IMR-90 (cell line): ENCODE results near the gene GRID1. TPM values are rescaled to one million over a fixed set of nuclear protein-coding genes. Genes with fewer than 3 reads are reported as not detected.

Source experiments
- ATAC-seq: fragments of 200-7000 bp; cut with Tn5 transposase; 2 replicates; pipeline ENCODE4 v1.9.1; 2020; ENCODE audit warnings: low read depth, mild to moderate bottlenecking, moderate library complexity
- BruUV-seq: library from RNA; stranded (reverse); fragments of 400-500 nt; replicated peaks from 2 replicates; lab custom pipeline; 2021; lab: Mats Ljungman, UMichigan
- CTCF ChIA-PET: fragments of 300-600 bp; formaldehyde crosslinking; extraction: SDS; loops from one replicate; lab custom pipeline; 2021; ENCODE audit warnings: antibody characterized with exemption; lab: Yijun Ruan, JAX
- POLR2A ChIA-PET: fragments of 300-600 bp; sonication (Branson Sonifier 250); formaldehyde crosslinking; loops from one replicate; lab custom pipeline; 2022; ENCODE audit warnings: antibody characterized with exemption; ENCODE audit not compliant: unreplicated experiment; lab: Charles Lee
- DNase-seq: peaks from one replicate; pipeline ENCODE4 v3.0.0; 2013
- H2AFZ ChIP-seq: replicated peaks from 2 replicates; pipeline ENCODE3; 2013; ENCODE audit warnings: low read length, mild to moderate bottlenecking; ENCODE audit not compliant: poor library complexity
- H2AK5ac ChIP-seq: 2 replicates; pipeline ENCODE4 v1.6.1; 2013; ENCODE audit warnings: low read depth, low read length, inconsistent platforms
- H2AK9ac ChIP-seq: replicated peaks from 2 replicates; pipeline ENCODE3; 2013; ENCODE audit warnings: mild to moderate bottlenecking, low read depth, low read length, moderate library complexity; ENCODE audit not compliant: poor library complexity
- H2BK120ac ChIP-seq: 2 replicates; pipeline ENCODE4 v1.6.1; 2013; ENCODE audit warnings: low read depth, low read length, inconsistent platforms
- H2BK15ac ChIP-seq: 3 replicates; pipeline ENCODE4 v1.6.1; 2013; ENCODE audit warnings: low read depth, low read length, inconsistent platforms
- H2BK20ac ChIP-seq: 2 replicates; pipeline ENCODE4 v1.6.1; 2013; ENCODE audit warnings: low read depth, mild to moderate bottlenecking, inconsistent platforms, low read length, moderate library complexity
- H2BK5ac ChIP-seq: 2 replicates; pipeline ENCODE4 v1.6.1; 2013; ENCODE audit warnings: mild to moderate bottlenecking, low read depth, low read length, inconsistent platforms; ENCODE audit not compliant: poor library complexity, severe bottlenecking
- H3K14ac ChIP-seq: replicated peaks from 2 replicates; pipeline ENCODE4 v1.6.1; 2013; ENCODE audit warnings: low read depth, low read length, inconsistent platforms
- H3K18ac ChIP-seq: 2 replicates; pipeline ENCODE4 v1.6.1; 2013; ENCODE audit warnings: low read depth, low read length, control low read depth
- H3K23ac ChIP-seq: 2 replicates; pipeline ENCODE4 v1.6.1; 2013; ENCODE audit warnings: low read depth, low read length, inconsistent platforms
- H3K27ac ChIP-seq: 2 replicates; pipeline ENCODE4 v1.5.1; 2013; ENCODE audit warnings: mild to moderate bottlenecking, control low read depth, low read length; ENCODE audit not compliant: insufficient read depth
- H3K27me3 ChIP-seq: 2 replicates; pipeline ENCODE4 v1.6.1; 2013; ENCODE audit warnings: low read length; ENCODE audit not compliant: control insufficient read depth, insufficient read depth
- H3K36me3 ChIP-seq: 2 replicates; pipeline ENCODE4 v1.6.1; 2013; ENCODE audit warnings: low read length, mixed read lengths; ENCODE audit not compliant: control insufficient read depth, insufficient read depth
- H3K4ac ChIP-seq: 2 replicates; pipeline ENCODE4 v1.6.1; 2013; ENCODE audit warnings: low read depth, low read length, inconsistent platforms
- H3K4me1 ChIP-seq: 2 replicates; pipeline ENCODE4 v1.6.1; 2013; ENCODE audit warnings: low read length, mixed read lengths; ENCODE audit not compliant: control insufficient read depth, insufficient read depth
- H3K4me2 ChIP-seq: 2 replicates; pipeline ENCODE4 v1.6.1; 2013; ENCODE audit warnings: low read depth, mild to moderate bottlenecking, control low read depth, low read length, moderate library complexity
- H3K4me3 ChIP-seq: 2 replicates; pipeline ENCODE4 v1.5.1; 2013; ENCODE audit warnings: low read depth, mild to moderate bottlenecking, control low read depth, low read length, moderate library complexity; ENCODE audit not compliant: insufficient read depth
- H3K56ac ChIP-seq: 2 replicates; pipeline ENCODE4 v1.6.1; 2013; ENCODE audit warnings: low read length, inconsistent platforms; ENCODE audit not compliant: insufficient read depth; ENCODE audit errors: extremely low read depth
- H3K79me1 ChIP-seq, 2 experiments: 2 replicates each; pipeline ENCODE4 v1.6.1; 2013; ENCODE audit warnings: low read length in 2 of 2, inconsistent platforms in 1 of 2, low read depth in 1 of 2
- H3K9ac ChIP-seq: 2 replicates; pipeline ENCODE4 v1.6.1; 2013; ENCODE audit warnings: low read depth, low read length, control low read depth
- H3K9me1 ChIP-seq: 2 replicates; pipeline ENCODE4 v1.6.1; 2013; ENCODE audit warnings: low read length, inconsistent platforms; ENCODE audit not compliant: insufficient read depth
- H3K9me3 ChIP-seq: 2 replicates; pipeline ENCODE4 v1.6.1; 2013; ENCODE audit warnings: low read length; ENCODE audit not compliant: control insufficient read depth, insufficient read depth
- H4K20me1 ChIP-seq: 2 replicates; pipeline ENCODE4 v1.6.1; 2013; ENCODE audit warnings: low read length, inconsistent platforms; ENCODE audit not compliant: insufficient read depth
- H4K5ac ChIP-seq: 2 replicates; pipeline ENCODE4 v1.6.1; 2013; ENCODE audit warnings: mild to moderate bottlenecking, low read depth, low read length, control low read depth
- H4K8ac ChIP-seq, 2 experiments: 2 replicates each; pipeline ENCODE4 v1.6.1; 2013; ENCODE audit warnings: low read depth in 2 of 2, low read length in 2 of 2, control low read depth in 1 of 2, inconsistent platforms in 1 of 2
- H4K91ac ChIP-seq: 2 replicates; pipeline ENCODE4 v1.6.1; 2013; ENCODE audit warnings: low read depth, low read length, inconsistent platforms; ENCODE audit not compliant: insufficient read depth
- BHLHE40 ChIP-seq: fragments of 150-350 bp; IDR thresholded peaks from 2 replicates; pipeline ENCODE4 v1.6.1; 2016; ENCODE audit warnings: mild to moderate bottlenecking, low read depth, low read length
- CHD1 ChIP-seq: IDR thresholded peaks from 2 replicates; pipeline ENCODE4 v1.6.1; 2012; ENCODE audit warnings: low read depth, low read length, improper control_type of control experiment
- MAFK ChIP-seq: IDR thresholded peaks from 2 replicates; pipeline ENCODE4 v1.6.1; 2012; ENCODE audit warnings: low read depth, low read length, improper control_type of control experiment
- MAZ ChIP-seq: IDR thresholded peaks from 2 replicates; pipeline ENCODE4 v1.6.1; 2012; ENCODE audit warnings: low read depth, mild to moderate bottlenecking, low read length, improper control_type of control experiment, moderate library complexity, borderline replicate concordance
- MXI1 ChIP-seq: IDR thresholded peaks from 2 replicates; pipeline ENCODE4 v1.6.1; 2012; ENCODE audit warnings: low read depth, mild to moderate bottlenecking, low read length, moderate library complexity, borderline replicate concordance
- NFE2L2 ChIP-seq: fragments of 150-350 bp; IDR thresholded peaks from 2 replicates; pipeline ENCODE4 v1.6.1; 2016; ENCODE audit warnings: low read depth, mild to moderate bottlenecking, low read length
- POLR2A ChIP-seq: IDR thresholded peaks from 2 replicates; pipeline ENCODE4 v1.6.1; 2012; ENCODE audit warnings: mild to moderate bottlenecking, low read depth, low read length
- RCOR1 ChIP-seq: IDR thresholded peaks from 2 replicates; pipeline ENCODE4 v1.6.1; 2012; ENCODE audit warnings: mild to moderate bottlenecking, low read length, improper control_type of control experiment; ENCODE audit not compliant: insufficient replicate concordance
- RFX5 ChIP-seq: IDR thresholded peaks from 2 replicates; pipeline ENCODE4 v1.8.0; 2012; ENCODE audit warnings: low read depth, mild to moderate bottlenecking, low read length, moderate library complexity
- WGBS, 2 experiments: methylation state at CpG; one replicate each; pipeline versions ENCODE4 v1.1.5 to v1.1.7; 2013; ENCODE audit warnings: missing lambda C conversion rate in 2 of 2; ENCODE audit not compliant: insufficient read length in 1 of 2; ENCODE audit errors: extremely low coverage in 2 of 2; 5-methylcytosine and 5-hydroxymethylcytosine counted together
- dilution Hi-C: fragments of 300-500 bp; cut with HindIII; formaldehyde crosslinking; loops from one replicate; pipeline ENCODE4 v1.14.3; 2018; ENCODE audit warnings: low sequenced_read_pairs; ENCODE audit not compliant: unreplicated experiment
- in situ Hi-C: fragments of 300-500 bp; cut with MboI; formaldehyde crosslinking; loops from 3 replicates; pipeline ENCODE4 v1.14.3; 2019; ENCODE audit warnings: low sequenced_read_pairs, inconsistent platforms, mixed read lengths
- intact Hi-C: fragments of 100-400 bp; cut with micrococcal nuclease; formaldehyde crosslinking; loops from 2 replicates; pipeline ENCODE4 v1.10.0; 2022
- polyA plus RNA-seq, 3 experiments: library from polyadenylated mRNA; depleted of rRNA; stranded (reverse); fragments of >200 nt; gene quantifications; 2 replicates each; pipeline ENCODE4 v1.2.3, GENCODE V29; 2012; ENCODE audit warnings: low replicate concordance in 1 of 3
- total RNA-seq: library from RNA; depleted of rRNA; stranded (reverse); fragments of >200 nt; gene quantifications from 2 replicates; pipeline ENCODE4 v1.2.3, GENCODE V29; 2012
- TF ChIP-seq, protein P1 (sequence below): conservative IDR thresholded peaks from 2 replicates; pipeline ENCODE4 v1.5.1; 2012; ENCODE audit warnings: mild to moderate bottlenecking, low read depth, low read length, improper control_type of control experiment
- TF ChIP-seq, protein P2 (sequence below): fragments of 150-350 bp; IDR thresholded peaks from 2 replicates; pipeline ENCODE4 v1.6.1; 2017; ENCODE audit warnings: mild to moderate bottlenecking, antibody characterized with exemption, low read length, low read depth
- TF ChIP-seq, protein P3 (sequence below): fragments of 150-350 bp; IDR thresholded peaks from 2 replicates; pipeline ENCODE4 v1.6.1; 2016; ENCODE audit warnings: low read depth, mild to moderate bottlenecking, low read length, moderate library complexity, borderline replicate concordance

The GRID1 gene
- total and polyA plus RNA-seq, 2 of the 4 experiments (the other 2 are of a cell fraction): not detected

DNA sequence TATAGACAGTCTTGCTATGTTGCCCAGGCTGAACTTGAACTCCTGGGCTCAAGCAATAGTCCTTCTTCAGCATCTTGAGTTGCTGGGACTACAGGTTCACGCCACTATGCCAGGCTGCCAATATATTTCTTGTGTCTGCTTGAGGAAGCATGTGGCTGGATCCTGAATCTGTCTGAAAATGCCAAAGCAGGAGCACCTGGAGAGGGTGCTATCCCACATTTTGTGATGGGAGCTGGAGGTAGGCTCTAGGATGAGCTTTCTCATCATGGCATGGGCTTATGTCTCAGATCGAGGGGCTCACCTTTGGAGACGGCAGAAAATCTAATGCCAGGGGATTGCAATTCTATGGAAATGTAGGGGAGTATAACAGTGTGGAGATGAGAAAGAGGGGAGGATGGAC lies 744.2 kb downstream of the GRID1 start:
- Histone ChIP-seq H3K36me3 (no peaks in the 10 kb centered on the region), H3K14ac (no peak overlapping the region)
- in situ Hi-C loops: no loop called here

More for the DNA sequence above, 744.2 kb downstream of the GRID1 start:
- no peak overlapping the region for H2AK9ac ChIP-seq
- WGBS, 2 experiments: no CpG with 5 or more reads among the region's 3 CpGs
- TF ChIP-seq, protein P1, sequence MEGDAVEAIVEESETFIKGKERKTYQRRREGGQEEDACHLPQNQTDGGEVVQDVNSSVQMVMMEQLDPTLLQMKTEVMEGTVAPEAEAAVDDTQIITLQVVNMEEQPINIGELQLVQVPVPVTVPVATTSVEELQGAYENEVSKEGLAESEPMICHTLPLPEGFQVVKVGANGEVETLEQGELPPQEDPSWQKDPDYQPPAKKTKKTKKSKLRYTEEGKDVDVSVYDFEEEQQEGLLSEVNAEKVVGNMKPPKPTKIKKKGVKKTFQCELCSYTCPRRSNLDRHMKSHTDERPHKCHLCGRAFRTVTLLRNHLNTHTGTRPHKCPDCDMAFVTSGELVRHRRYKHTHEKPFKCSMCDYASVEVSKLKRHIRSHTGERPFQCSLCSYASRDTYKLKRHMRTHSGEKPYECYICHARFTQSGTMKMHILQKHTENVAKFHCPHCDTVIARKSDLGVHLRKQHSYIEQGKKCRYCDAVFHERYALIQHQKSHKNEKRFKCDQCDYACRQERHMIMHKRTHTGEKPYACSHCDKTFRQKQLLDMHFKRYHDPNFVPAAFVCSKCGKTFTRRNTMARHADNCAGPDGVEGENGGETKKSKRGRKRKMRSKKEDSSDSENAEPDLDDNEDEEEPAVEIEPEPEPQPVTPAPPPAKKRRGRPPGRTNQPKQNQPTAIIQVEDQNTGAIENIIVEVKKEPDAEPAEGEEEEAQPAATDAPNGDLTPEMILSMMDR: no peak
- TF ChIP-seq CHD1 (no peak), MAFK (no peak), MAZ (no peak), NFE2L2 (no peak), RCOR1 (no peak), MXI1 (no peak), POLR2A (no peak), RFX5 (no peak), BHLHE40 (no peak)
- TF ChIP-seq, protein P2, sequence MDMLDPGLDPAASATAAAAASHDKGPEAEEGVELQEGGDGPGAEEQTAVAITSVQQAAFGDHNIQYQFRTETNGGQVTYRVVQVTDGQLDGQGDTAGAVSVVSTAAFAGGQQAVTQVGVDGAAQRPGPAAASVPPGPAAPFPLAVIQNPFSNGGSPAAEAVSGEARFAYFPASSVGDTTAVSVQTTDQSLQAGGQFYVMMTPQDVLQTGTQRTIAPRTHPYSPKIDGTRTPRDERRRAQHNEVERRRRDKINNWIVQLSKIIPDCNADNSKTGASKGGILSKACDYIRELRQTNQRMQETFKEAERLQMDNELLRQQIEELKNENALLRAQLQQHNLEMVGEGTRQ: no peak
- TF ChIP-seq, protein P3, sequence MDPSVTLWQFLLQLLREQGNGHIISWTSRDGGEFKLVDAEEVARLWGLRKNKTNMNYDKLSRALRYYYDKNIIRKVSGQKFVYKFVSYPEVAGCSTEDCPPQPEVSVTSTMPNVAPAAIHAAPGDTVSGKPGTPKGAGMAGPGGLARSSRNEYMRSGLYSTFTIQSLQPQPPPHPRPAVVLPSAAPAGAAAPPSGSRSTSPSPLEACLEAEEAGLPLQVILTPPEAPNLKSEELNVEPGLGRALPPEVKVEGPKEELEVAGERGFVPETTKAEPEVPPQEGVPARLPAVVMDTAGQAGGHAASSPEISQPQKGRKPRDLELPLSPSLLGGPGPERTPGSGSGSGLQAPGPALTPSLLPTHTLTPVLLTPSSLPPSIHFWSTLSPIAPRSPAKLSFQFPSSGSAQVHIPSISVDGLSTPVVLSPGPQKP: no peak
- H3K9me1 ChIP-seq: no peaks in the 10 kb centered on the region
- no peak overlapping the region for H3K4me2 ChIP-seq
- ATAC-seq (no peak), DNase-seq (no peak)
- no peak overlapping the region for H3K56ac ChIP-seq
- no peak overlapping the region for H2AK5ac ChIP-seq
- H4K91ac ChIP-seq: no peak overlapping the region
- no peaks in the 10 kb centered on the region for H3K4me1 ChIP-seq
- no peak overlapping the region for H3K9ac ChIP-seq
- H3K4ac ChIP-seq: no peak overlapping the region
- ChIA-PET POLR2A (no interaction called here), CTCF (no interaction called here)
- H4K20me1 ChIP-seq: no peaks in the 10 kb centered on the region
- H3K79me1 ChIP-seq: no peaks in the 10 kb centered on the region
- no peak overlapping the region for H3K23ac ChIP-seq
- H2BK120ac ChIP-seq: no peak overlapping the region
- no peak overlapping the region for H4K5ac ChIP-seq
- peaks cover 20% of the 10 kb centered on the region for H3K9me3 ChIP-seq
- H3K27ac ChIP-seq: no peak overlapping the region
- dilution Hi-C loops (no loop called here), intact Hi-C loops (no loop called here)
- H2BK15ac ChIP-seq: no peak overlapping the region
- H2AFZ ChIP-seq: no peak overlapping the region
- BruUV-seq: no TSS peak
- H3K4me3 ChIP-seq: no peak overlapping the region
- no peak overlapping the region for H2BK20ac ChIP-seq
- H3K27me3 ChIP-seq: no peaks in the 10 kb centered on the region
- H4K8ac ChIP-seq: no peak overlapping the region
- H2BK5ac ChIP-seq: no peak overlapping the region
- no peak overlapping the region for H3K18ac ChIP-seq
